ENCODE measurements around the gene NISCH. TPM values are rescaled to one million over a fixed set of nuclear protein-coding genes. Genes with fewer than 3 reads are reported as not detected.

Gene NISCH
- total and polyA plus RNA-seq, 9 donors, result 73.6 to 142 (median 97.4) TPM

DNA sequence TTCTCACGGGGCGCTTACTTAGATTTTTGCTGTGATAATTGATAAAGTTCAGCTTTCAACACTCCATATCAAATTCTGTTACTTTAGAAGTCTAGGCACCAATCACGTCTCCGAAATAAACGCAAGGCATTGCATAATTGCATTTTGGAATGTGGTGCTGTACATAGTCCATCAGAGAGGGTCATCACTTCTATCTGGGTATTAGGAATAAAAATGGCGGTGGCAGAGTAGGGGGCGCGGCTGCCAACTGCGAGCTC is 80.6 kb downstream of the NISCH start:
- H3K4me1 ChIP-seq (ENCODE audit: insufficient read depth), result peaks cover 25% of the 10 kb centered on the region
- no peak for DNase-seq
- TF ChIP-seq, protein P1, sequence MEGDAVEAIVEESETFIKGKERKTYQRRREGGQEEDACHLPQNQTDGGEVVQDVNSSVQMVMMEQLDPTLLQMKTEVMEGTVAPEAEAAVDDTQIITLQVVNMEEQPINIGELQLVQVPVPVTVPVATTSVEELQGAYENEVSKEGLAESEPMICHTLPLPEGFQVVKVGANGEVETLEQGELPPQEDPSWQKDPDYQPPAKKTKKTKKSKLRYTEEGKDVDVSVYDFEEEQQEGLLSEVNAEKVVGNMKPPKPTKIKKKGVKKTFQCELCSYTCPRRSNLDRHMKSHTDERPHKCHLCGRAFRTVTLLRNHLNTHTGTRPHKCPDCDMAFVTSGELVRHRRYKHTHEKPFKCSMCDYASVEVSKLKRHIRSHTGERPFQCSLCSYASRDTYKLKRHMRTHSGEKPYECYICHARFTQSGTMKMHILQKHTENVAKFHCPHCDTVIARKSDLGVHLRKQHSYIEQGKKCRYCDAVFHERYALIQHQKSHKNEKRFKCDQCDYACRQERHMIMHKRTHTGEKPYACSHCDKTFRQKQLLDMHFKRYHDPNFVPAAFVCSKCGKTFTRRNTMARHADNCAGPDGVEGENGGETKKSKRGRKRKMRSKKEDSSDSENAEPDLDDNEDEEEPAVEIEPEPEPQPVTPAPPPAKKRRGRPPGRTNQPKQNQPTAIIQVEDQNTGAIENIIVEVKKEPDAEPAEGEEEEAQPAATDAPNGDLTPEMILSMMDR (IDR thresholded peaks at IDR 0.05), result no peak
- no peak for TF ChIP-seq EP300 (IDR thresholded peaks at IDR 0.05)
- TF ChIP-seq POLR2A (IDR thresholded peaks at IDR 0.05), result no peak
- H3K27ac ChIP-seq, result no peak overlapping the region
- H3K36me3 ChIP-seq, result no peaks in the 10 kb centered on the region
- no peaks in the 10 kb centered on the region for H3K9me3 ChIP-seq
- H3K4me3 ChIP-seq, result peak overlapping the region; percentile 24
- H3K27me3 ChIP-seq, result no peaks in the 10 kb centered on the region
- intact Hi-C loops (cut with DNase I), result loop anchor here in 2 of 4 donors (10.0 kb wide), 2 partner anchors 149 to 169 kb away; partner anchors contain the start of genes GLT8D1 (in 1 of the 2), GNL3 (in 1 of the 2), PBRM1 (in 1 of the 2) and SPCS1 (in 1 of the 2)
- WGBS, 3 donors, result 10 to 12% (median 12%) methylated on average over 9 of the region's 9 CpGs

DNA sequence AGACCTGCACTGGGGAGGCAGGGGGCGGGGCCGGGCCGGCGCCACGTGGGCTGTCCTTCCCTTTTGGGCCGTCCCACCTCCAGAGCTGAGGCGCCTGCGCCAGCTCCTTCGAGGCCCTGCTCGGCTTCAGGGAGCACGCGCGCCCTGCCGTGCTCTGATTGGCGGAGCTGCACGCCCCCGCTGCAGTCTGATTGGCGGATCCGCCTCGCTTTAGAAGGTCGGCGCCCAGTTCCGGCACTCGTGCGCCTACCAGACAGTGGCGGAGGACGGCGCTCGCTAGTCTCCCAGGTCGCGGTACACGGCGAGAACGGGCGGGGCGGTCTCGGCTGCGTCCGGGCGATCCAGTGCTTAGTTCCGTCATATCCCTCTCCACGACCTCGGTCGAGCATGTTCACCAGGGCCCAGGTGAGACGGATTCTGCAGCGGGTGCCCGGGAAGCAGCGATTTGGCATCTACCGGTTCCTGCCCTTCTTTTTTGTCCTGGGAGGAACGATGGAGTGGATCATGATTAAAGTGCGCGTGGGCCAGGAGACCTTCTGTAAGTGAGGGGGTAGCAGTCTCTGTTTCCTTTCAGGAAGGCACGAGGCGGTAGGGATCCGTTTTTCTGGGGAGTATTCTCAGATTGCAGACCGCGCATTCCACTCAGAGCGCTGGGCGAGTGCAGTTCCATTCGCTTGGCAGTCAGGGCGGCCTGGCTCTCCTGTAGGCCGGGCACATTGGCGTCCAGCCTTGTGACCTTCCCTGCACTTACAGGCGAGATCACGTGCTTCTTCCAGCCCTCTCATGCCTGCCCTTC is 81.2 kb downstream of the NISCH start, which contains the start of gene UQCC5:
TSS of gene UQCC5 (plus strand) at position 237 of the 796 bp plus-strand sequence. CDS start at position 388, 151 bp downstream.
- WGBS, 3 donors, result 1% methylated on average over 52 to 65 of the region's 65 CpGs
- Histone ChIP-seq H3K9me3 (no peaks in the 10 kb centered on the region), H3K27ac (peak within 1 kb of the TSS in 1 of 2 donors; percentile 16), H3K36me3 (no peaks in the 10 kb centered on the region), H3K4me3 (peak within 1 kb of the TSS; percentile 60), H3K4me1 (ENCODE audit: insufficient read depth) (peaks cover 25% of the 10 kb centered on the region), H3K27me3 (no peaks in the 10 kb centered on the region)
- peak; percentile 96 to 98 (median 97) for DNase-seq
- TF ChIP-seq, protein P1 (IDR thresholded peaks at IDR 0.05), result no peak
- TF ChIP-seq POLR2A (IDR thresholded peaks at IDR 0.05), result peak; percentile 98
- intact Hi-C loops (cut with DNase I), result loop anchor here in 2 of 4 donors (10.0 kb wide), 2 partner anchors 148 to 168 kb away; partner anchors contain the start of genes GLT8D1 (in 1 of the 2), GNL3 (in 1 of the 2), PBRM1 (in 1 of the 2) and SPCS1 (in 1 of the 2)

DNA sequence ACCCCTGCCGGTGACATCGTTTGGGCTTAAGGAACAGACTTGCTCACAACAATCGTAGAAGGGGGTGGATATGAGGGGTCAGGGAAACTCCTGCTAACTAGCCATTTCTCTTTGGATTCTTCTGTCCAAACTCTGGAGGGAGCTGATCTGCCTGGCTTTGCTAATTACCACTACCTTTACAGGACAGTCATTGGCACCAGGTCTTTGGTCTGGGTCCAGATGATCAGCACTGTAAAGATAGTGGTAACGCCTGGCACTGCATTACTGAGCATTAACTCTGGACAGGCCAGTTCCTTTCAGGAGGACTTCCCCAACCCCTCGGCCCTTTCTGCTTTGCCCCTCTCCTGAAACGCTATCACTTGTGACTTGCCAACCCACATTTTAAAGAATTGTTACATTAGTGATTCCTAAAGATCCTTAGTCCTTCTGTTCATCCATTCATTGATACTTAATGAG is 81.8 kb downstream of the NISCH start:
- Histone ChIP-seq H3K36me3 (no peaks in the 10 kb centered on the region), H3K27ac (peak overlapping the region in 1 of 2 donors; percentile 16), H3K4me1 (ENCODE audit: insufficient read depth) (peaks cover 25% of the 10 kb centered on the region), H3K4me3 (peak overlapping the region; percentile 60), H3K27me3 (no peaks in the 10 kb centered on the region), H3K9me3 (no peaks in the 10 kb centered on the region)
- TF ChIP-seq POLR2A (IDR thresholded peaks at IDR 0.05) (no peak), EP300 (IDR thresholded peaks at IDR 0.05) (no peak)
- TF ChIP-seq, protein P1 (IDR thresholded peaks at IDR 0.05), result no peak
- DNase-seq, result no peak
- 0 to 2% (median 1%) methylated on average over 6 of the region's 6 CpGs for WGBS, 3 donors
- intact Hi-C loops (cut with DNase I), result loop anchor here in 2 of 4 donors (10.0 kb wide), 2 partner anchors 148 to 168 kb away; partner anchors contain the start of genes GLT8D1 (in 1 of the 2), GNL3 (in 1 of the 2), PBRM1 (in 1 of the 2) and SPCS1 (in 1 of the 2)

DNA sequence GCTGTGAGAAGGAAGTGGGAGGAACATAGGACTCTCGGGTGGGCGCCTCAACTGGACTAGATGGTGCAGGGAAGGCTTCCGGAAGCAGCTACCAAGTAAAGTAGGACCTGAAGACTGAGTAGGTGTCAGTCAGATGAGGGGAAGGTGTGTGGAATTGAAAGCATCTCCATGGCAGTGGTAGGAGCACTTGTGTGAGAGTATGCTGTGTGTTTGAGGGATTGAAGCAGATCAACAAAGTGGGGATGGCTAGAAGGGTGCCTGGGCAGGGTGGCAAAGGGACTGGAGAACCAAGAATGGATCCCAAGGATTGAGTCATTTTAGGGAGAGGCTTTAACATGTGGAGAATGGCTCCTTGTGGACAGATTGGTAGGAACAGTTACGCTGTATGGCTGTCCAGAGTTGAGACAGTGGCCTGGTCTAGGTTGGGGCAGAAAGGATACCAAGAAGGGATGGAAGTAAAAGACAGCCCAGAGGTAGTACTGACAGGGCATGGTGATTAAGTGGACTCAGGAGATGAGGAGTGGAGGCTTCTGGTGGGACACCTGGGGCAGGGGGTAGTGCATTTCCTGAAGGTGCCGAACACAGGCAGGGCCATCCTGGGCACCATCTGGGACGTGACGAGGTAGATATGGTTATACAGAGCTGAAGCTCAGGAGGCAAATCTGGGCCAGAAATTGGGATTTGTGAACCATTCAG is 82.5 kb downstream of the NISCH start:
- intact Hi-C loops (cut with DNase I), result loop anchor here in 2 of 4 donors (10.0 kb wide), 2 partner anchors 147 to 167 kb away; partner anchors contain the start of genes GLT8D1 (in 1 of the 2), GNL3 (in 1 of the 2), PBRM1 (in 1 of the 2) and SPCS1 (in 1 of the 2)

More for the DNA sequence above, 82.5 kb downstream of the NISCH start:
- Histone ChIP-seq H3K36me3 (no peaks in the 10 kb centered on the region), H3K4me3 (peak overlapping the region; percentile 60), H3K27ac (peak overlapping the region in 1 of 2 donors; percentile 16), H3K27me3 (no peaks in the 10 kb centered on the region), H3K9me3 (no peaks in the 10 kb centered on the region), H3K4me1 (ENCODE audit: insufficient read depth) (peaks cover 22% of the 10 kb centered on the region)
- TF ChIP-seq, protein P1 (IDR thresholded peaks at IDR 0.05), result no peak
- no peak for TF ChIP-seq POLR2A (IDR thresholded peaks at IDR 0.05)
- TF ChIP-seq EP300 (IDR thresholded peaks at IDR 0.05), result no peak
- no peak for DNase-seq
- 62 to 69% (median 63%) methylated on average over 7 of the region's 7 CpGs for WGBS, 3 donors

Data from ovary (tissue), 9 donors.